ENCODE measurements around the gene ZNG1B.
A peak's percentile ranks its signal among the peaks of the same experiment; 100 is the strongest.
"Not testable (repeated sequence)": the region's sequence is repeated elsewhere in the genome, so short reads cannot be mapped to it uniquely, and the experiment has no call there.

Gene ZNG1B

GRCh38 chr2:113437508-113438465 is at the start of gene ZNG1B:
TSS of gene ZNG1B (plus strand) at chr2:113437691. CDS start at chr2:113437869, 178 bp downstream.
- DNase-seq (ENCODE audit: low read depth): not testable (repeated sequence)

- DNase-seq (ENCODE audit: low read depth): peak; percentile 41
Observed at GRCh38 chr2:113390124-113390849, 47.2 kb upstream of the ZNG1B start.

GRCh38 chr2:113391073-113391472 is 46.4 kb upstream of the ZNG1B start:
- no peak for DNase-seq (ENCODE audit: low read depth)

GRCh38 chr2:113406114-113406513 is 31.4 kb upstream of the ZNG1B start:
- DNase-seq (ENCODE audit: low read depth): no peak

GRCh38 chr2:113407446-113408099 is 29.9 kb upstream of the ZNG1B start:
- DNase-seq (ENCODE audit: low read depth): no peak

- DNase-seq (ENCODE audit: low read depth): not testable (repeated sequence)
Observed at GRCh38 chr2:113411725-113412352, 25.7 kb upstream of the ZNG1B start.

GRCh38 chr2:113412774-113413173 is 24.7 kb upstream of the ZNG1B start:
- not testable (repeated sequence) for DNase-seq (ENCODE audit: low read depth)

GRCh38 chr2:113431773-113432172 is 5.7 kb upstream of the ZNG1B start:
- DNase-seq (ENCODE audit: low read depth): not testable (repeated sequence)

- not testable (repeated sequence) for DNase-seq (ENCODE audit: low read depth)
Observed at GRCh38 chr2:113433468-113433867, 4.0 kb upstream of the ZNG1B start.

GRCh38 chr2:113465770-113466169 is 28.3 kb downstream of the ZNG1B start:
- not testable (repeated sequence) for DNase-seq (ENCODE audit: low read depth)

GRCh38 chr2:113476688-113477368 is 39.3 kb downstream of the ZNG1B start:
- DNase-seq (ENCODE audit: low read depth): not testable (repeated sequence)

GRCh38 chr2:113496527-113496926 is 59.0 kb downstream of the ZNG1B start:
- not testable (repeated sequence) for DNase-seq (ENCODE audit: low read depth)

- DNase-seq (ENCODE audit: low read depth): not testable (repeated sequence)
Observed at GRCh38 chr2:113498365-113498764, 60.9 kb downstream of the ZNG1B start, which contains the start of gene FOXD4L1. TSS of gene FOXD4L1 (plus strand) at chr2:113498665. CDS start at chr2:113499257, 592 bp downstream.

- not testable (repeated sequence) for DNase-seq (ENCODE audit: low read depth)
Observed at GRCh38 chr2:113499019-113499885, 61.8 kb downstream of the ZNG1B start.

GRCh38 chr2:113499886-113500722 is 62.6 kb downstream of the ZNG1B start:
- DNase-seq (ENCODE audit: low read depth): not testable (repeated sequence)

- not testable (repeated sequence) for DNase-seq (ENCODE audit: low read depth)
Observed at GRCh38 chr2:113500723-113501038, 63.2 kb downstream of the ZNG1B start.

GRCh38 chr2:113502216-113503093 is 65.0 kb downstream of the ZNG1B start:
- DNase-seq (ENCODE audit: low read depth): not testable (repeated sequence)
